GM21576 (cell line): Measurements from ENCODE around the gene PBX3.

Source experiments
- ATAC-seq: cut with Tn5 transposase; IDR thresholded peaks from one replicate; pipeline ENCODE4 v1.9.1; 2021; ENCODE audit warnings: mild to moderate bottlenecking, moderate library complexity; ENCODE audit not compliant: unreplicated experiment

PBX3 gene

GRCh38 chr9:125932012-125932411, 184.8 kb downstream of the PBX3 start:
- ATAC-seq: no peak

- no peak for ATAC-seq
These were observed 185.7 kb downstream of the PBX3 start for GRCh38 chr9:125932746-125933455.

- no peak for ATAC-seq
These were observed 195.0 kb downstream of the PBX3 start for GRCh38 chr9:125942125-125942524.

- ATAC-seq: no peak
These were observed 196.7 kb downstream of the PBX3 start for GRCh38 chr9:125943831-125944230.

GRCh38 chr9:125946397-125946796, 199.2 kb downstream of the PBX3 start:
- no peak for ATAC-seq

- ATAC-seq: no peak
These were observed 201.9 kb downstream of the PBX3 start for GRCh38 chr9:125948887-125949596.

GRCh38 chr9:125949703-125950460, 202.7 kb downstream of the PBX3 start:
- no peak for ATAC-seq

GRCh38 chr9:125950880-125951471, 203.8 kb downstream of the PBX3 start:
- no peak for ATAC-seq

GRCh38 chr9:125953314-125954019, 206.3 kb downstream of the PBX3 start:
- no peak for ATAC-seq

GRCh38 chr9:125956102-125956501, 208.9 kb downstream of the PBX3 start:
- no peak for ATAC-seq

GRCh38 chr9:125959315-125959714, 212.1 kb downstream of the PBX3 start:
- ATAC-seq: no peak

GRCh38 chr9:125959951-125960619, 212.9 kb downstream of the PBX3 start:
- no peak for ATAC-seq

- no peak for ATAC-seq
These were observed 213.5 kb downstream of the PBX3 start for GRCh38 chr9:125960626-125961025.

GRCh38 chr9:125961072-125961471, 213.9 kb downstream of the PBX3 start:
- ATAC-seq: no peak

GRCh38 chr9:125963932-125964331, 216.8 kb downstream of the PBX3 start:
- no peak for ATAC-seq

- ATAC-seq: no peak
These were observed 217.6 kb downstream of the PBX3 start for GRCh38 chr9:125964702-125965225.

- no peak for ATAC-seq
These were observed 218.3 kb downstream of the PBX3 start for GRCh38 chr9:125965477-125965876.

- no peak for ATAC-seq
These were observed 219.3 kb downstream of the PBX3 start for GRCh38 chr9:125966466-125966865.

- ATAC-seq: no peak
These were observed 220.0 kb downstream of the PBX3 start for GRCh38 chr9:125966959-125967711.
